HL-60/S4 treated with phorbol 12-myristate 13-acetate at 8.2 ng/mL for 4 days and 3 days (cell line): ENCODE results near the gene APIP.

Source experiments
- in situ Hi-C: fragments of 300-500 bp; cut with MboI; formaldehyde crosslinking; loops from 2 replicates; pipeline ENCODE4 v1.15.0; 2022; ENCODE audit warnings: low sequenced_read_pairs

APIP gene

DNA sequence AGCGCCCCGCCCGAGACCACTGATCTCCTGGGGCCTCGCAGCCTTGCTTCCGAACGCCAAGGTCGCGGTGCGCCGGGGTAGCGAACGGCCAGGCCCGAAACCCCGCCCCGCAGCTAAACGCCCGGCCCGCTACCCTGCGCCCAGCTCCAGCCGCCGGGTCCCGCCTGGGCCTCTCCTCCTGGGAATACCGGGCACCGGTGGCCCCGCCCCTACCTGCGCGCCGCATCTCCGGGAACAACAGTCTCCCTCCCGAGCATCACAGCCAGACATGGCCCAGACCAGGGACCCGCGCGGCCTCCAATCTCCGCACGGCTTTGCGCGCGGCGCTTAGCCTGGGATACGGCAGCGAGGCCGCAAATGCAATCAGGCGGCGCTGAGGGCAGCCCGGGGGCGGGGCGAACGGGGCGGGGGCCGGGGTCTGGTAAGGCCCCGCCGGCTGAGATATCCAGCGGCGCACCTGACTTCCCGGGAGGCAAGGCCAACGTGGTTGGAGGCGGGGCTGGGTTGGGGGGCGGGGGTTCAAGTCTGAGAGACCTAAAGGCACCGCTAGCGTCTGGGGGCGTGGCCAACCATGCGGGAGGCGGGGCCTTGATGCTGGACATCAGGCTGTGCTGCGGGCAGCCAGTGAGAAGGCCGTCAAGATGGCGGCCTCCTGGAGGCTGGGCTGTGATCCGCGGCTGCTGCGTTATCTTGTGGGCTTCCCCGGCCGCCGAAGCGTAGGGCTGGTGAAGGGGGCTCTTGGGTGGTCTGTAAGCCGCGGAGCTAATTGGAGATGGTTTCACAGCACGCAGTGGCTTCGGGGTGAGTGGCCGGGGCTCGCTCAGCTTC lies at the start of gene APIP, which contains the start of gene PDHX:
APIP (minus strand) TSS at position 365 of the 828 bp plus-strand sequence; CDS start at position 270, 95 bp downstream.
PDHX (plus strand) TSS at position 604 of the 828 bp plus-strand sequence; CDS start at position 642, 38 bp downstream.
- in situ Hi-C loops: no loop called here

- in situ Hi-C loops: no loop called here
Measured at GRCh38 chr11:34964610-34965331, 48.6 kb upstream of the APIP start.

- in situ Hi-C loops: no loop called here
Measured at GRCh38 chr11:34963351-34963750, 47.2 kb upstream of the APIP start.

GRCh38 chr11:34962034-34962433 lies 45.9 kb upstream of the APIP start:
- in situ Hi-C loops: no loop called here

DNA sequence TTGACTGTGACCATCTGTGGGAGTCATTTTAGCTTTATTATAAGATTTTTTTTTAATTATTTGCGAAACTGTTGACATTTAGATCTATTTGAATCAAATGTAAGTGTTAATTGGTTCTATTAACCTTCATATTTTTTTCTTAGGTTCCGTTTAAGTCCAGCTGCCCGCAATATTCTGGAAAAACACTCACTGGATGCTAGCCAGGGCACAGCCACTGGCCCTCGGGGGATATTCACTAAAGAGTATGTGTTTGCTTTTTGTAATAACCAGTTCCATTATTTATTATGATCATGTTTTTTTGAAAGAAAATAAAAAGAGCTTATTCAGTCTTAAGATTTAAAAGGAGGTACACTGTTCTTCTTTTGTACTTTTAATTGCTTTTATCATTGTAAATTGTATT lies 44.1 kb upstream of the APIP start:
- in situ Hi-C loops: no loop called here

DNA sequence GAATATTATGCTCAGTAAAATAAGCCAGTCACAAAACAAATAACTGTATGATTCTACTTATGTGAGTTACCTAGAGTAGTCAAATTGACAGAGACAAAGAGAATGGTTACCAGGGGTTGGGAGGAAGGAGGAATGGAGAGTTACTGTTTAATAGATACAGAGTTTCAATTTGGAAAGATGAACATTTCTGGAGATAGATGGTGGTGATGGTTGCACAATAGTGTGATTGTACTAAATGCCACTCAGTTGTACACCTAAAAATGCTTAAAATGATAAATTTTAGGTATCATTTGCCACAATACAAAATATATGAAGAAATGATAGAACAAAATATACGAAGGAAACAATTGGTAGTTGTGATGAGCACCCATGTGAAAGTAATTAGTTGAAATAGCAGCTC lies 43.6 kb upstream of the APIP start:
- in situ Hi-C loops: no loop called here

DNA sequence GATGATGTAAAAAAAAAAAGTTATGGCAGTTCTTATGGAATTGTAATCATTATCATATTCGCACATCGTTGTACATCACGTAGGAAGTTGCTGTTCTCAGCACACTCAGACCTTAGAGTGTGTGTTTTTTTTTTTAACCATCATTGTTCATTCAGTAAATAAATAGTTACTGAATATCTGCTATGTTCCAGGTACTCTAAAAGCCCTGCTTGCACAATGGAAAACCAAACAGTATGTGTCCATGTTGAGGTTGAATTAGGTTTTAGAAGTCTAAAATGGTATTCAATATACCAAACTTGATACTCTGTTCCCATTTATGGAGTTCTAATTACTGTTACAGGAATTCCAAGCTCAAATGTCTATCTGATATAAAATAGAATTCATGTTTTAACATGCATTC lies 41.4 kb upstream of the APIP start:
- in situ Hi-C loops: no loop called here

- in situ Hi-C loops: no loop called here
Measured at GRCh38 chr11:34957206-34957605, 41.0 kb upstream of the APIP start.

DNA sequence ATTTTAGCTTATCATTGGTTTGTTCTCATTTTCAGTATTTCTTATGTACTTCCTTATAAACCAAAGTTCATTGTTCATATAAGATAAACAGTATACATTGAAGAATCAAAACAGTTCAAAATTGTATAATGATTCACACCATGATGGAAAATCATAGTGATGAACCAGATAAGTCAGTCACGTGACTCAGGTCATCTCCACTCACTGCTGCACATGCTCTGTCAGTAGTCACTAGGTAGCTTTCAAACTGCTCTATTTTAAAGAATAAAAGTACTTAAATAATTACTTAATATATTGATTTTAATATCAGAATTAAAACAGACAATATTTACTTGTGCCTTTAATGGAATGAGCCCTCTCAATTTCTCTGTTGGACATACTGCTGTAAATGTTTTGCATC lies 37.8 kb upstream of the APIP start:
- in situ Hi-C loops: no loop called here

DNA sequence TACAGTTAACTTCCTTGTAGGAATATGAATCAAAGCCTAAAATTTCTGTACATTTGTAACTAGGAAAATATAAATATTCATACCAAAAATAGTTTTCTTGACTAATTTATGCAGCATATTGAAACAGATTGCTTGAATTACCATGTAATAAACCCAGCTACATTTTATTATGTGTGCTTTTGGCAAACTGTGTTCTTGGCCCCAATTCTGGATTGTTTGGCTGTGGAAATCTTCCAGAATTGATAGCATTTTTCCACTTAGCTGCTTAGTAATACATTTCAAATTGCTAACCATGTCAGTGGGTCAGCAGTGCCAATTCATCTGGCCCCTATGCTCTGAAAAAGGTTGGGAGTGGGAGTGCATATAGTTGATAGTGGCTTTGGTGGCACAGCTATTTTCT lies 32.5 kb upstream of the APIP start:
- in situ Hi-C loops: no loop called here

DNA sequence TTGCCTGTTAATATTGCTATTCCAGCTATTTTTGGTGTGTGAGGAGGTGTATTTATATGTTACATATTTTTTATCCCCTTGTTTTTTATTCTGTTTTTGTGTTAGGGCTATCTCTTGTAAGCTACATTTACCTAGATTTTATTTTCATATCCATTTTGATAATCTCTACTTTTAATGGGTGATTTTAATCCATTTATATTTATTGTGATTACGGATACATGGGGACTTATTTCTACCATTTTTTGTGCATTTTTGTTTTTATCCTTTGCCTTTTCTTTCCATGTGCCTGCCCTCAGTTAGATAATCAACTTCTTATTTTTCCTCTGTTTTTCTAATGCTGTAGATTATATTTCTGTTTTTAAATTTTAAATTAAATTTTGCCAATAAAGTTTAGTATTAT lies 28.5 kb upstream of the APIP start:
- in situ Hi-C loops: no loop called here

DNA sequence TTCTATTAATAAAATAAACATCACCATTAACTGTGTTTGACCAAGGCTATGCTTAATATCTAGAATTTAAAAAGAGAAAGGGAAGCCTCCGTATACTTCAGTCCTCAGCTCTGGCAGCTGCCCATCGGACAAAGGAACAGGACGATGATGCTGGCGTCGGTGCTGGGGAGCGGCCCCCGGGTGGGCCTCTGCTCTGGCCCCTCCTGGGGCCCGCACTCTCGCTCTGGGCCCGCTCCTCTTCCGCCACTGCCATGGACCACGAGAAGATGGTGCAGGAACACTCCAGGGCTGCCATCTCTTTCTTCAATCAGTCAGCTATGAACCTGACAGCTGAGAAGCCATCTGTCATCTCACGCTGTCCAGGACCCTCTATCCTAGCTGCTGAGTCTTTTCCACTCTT lies 25.5 kb upstream of the APIP start:
- in situ Hi-C loops: no loop called here

GRCh38 chr11:34940026-34940677 lies 24.0 kb upstream of the APIP start:
- in situ Hi-C loops: no loop called here

DNA sequence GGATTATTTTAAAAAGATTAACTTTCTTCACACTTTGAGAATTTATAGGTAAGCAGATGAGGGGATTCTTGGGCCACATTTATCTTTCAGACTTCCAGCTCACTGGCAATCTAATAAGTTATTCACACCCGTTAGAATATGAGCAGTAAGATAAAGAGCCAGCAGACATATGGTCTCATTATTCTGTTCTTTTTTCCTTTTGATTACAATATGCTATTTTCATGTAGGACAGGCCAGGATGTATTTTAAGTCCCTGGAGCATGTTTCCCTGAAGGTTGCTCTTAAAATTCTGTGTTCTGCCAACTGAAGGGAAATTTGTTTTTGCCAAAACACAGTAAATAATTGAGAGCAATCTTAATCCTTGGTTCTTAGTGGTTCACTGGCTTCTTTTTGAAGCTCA lies 22.4 kb upstream of the APIP start:
- in situ Hi-C loops: no loop called here

- in situ Hi-C loops: no loop called here
Measured at GRCh38 chr11:34936945-34937629, 20.9 kb upstream of the APIP start.

- in situ Hi-C loops: loop anchor here (10.0 kb wide), 1 partner anchor 465 kb away; no protein-coding TSS in a partner anchor
Measured at GRCh38 chr11:34929794-34930763, 13.9 kb upstream of the APIP start.

GRCh38 chr11:34928960-34929680 lies 12.9 kb upstream of the APIP start:
- in situ Hi-C loops: loop anchor here (10.0 kb wide), 1 partner anchor 466 kb away; no protein-coding TSS in a partner anchor

DNA sequence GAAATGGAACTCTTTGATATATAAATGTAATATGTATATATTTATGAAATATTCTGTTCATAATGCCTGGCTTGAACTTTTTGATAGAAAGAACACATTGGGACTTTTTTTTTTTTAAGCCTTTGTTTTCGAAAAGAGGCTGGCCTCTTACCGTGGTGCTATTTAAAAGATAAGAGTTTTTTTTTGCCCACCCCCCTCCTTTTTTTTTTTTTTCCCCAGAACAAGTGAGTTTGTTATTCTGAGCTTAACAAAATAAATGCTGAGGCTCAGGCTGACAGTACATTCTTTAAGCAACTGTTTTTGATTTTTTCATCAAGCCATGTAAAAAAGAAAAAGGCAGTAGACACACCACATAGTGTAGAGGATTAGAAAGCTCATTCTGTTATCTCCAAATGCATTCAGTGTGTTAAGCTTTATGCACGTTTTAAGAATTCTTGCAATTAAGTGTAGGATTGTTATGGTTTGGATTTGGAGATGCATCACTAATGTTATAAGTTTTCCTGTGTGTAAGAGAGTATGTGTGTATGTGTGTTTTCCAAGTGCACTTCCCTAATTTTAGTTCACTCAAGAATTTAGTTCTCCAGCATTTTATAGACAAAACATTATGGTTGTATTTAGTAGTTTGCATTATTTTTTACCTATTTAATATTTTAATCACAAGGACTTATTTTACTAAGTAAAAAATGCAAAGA lies 12.2 kb upstream of the APIP start:
- in situ Hi-C loops: loop anchor here (10.0 kb wide), 1 partner anchor 466 kb away; no protein-coding TSS in a partner anchor

DNA sequence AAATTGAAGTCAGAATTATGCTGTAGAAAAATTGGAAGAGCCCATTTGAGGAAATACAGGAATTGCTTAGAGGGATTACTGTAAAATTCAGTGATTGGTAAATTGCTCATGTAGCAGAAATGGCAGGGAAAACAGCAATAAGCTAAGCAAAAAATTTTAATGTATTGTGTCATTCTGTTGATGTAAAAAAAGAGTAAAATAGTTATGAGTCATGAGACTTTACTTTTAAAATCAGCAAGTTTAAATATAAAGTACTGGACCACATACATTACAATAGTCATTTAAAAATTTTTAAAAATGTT lies 10.6 kb upstream of the APIP start:
- in situ Hi-C loops: loop anchor here (10.0 kb wide), 1 partner anchor 468 kb away; no protein-coding TSS in a partner anchor
